Activated naive CD8-positive, alpha-beta T cell treated with anti-CD3 and anti-CD28 coated beads for 36 hours (primary cell): ENCODE results near the gene CLK1. TPM values are rescaled to one million over a fixed set of nuclear protein-coding genes. Genes with fewer than 3 reads are reported as not detected.
A peak's percentile ranks its signal among the peaks of the same experiment; 100 is the strongest.
"Not testable (repeated sequence)": the region's sequence is repeated elsewhere in the genome, so short reads cannot be mapped to it uniquely, and the experiment has no call there.

Experiments
- DNase-seq: peaks from one replicate; pipeline ENCODE4 v3.0.0; 2021
- H3K27ac Mint-ChIP-seq: one replicate; pipeline ENCODE4 v1.8.0; 2022; ENCODE audit warnings: mild to moderate bottlenecking, moderate library complexity, mixed read lengths
- H3K27me3 Mint-ChIP-seq: one replicate; pipeline ENCODE4 v1.8.0; 2022; ENCODE audit warnings: mild to moderate bottlenecking, mixed read lengths
- H3K36me3 Mint-ChIP-seq: one replicate; pipeline ENCODE4 v1.8.0; 2021; ENCODE audit warnings: mild to moderate bottlenecking, mixed read lengths
- H3K4me1 Mint-ChIP-seq: one replicate; pipeline ENCODE4 v1.8.0; 2021; ENCODE audit warnings: mixed read lengths
- H3K4me3 Mint-ChIP-seq: one replicate; pipeline ENCODE4 v1.8.0; 2022; ENCODE audit warnings: mild to moderate bottlenecking, moderate library complexity, mixed read lengths
- H3K9me3 Mint-ChIP-seq: one replicate; pipeline ENCODE4 v1.8.0; 2022; ENCODE audit warnings: mixed read lengths
- total RNA-seq, 2 experiments: library from RNA; stranded (reverse); gene quantifications; one replicate each; pipeline ENCODE4 v1.2.3, GENCODE V29; 2021

Gene CLK1
- total RNA-seq: 10 to 100 TPM; 64.5 to 70.2 TPM

DNA sequence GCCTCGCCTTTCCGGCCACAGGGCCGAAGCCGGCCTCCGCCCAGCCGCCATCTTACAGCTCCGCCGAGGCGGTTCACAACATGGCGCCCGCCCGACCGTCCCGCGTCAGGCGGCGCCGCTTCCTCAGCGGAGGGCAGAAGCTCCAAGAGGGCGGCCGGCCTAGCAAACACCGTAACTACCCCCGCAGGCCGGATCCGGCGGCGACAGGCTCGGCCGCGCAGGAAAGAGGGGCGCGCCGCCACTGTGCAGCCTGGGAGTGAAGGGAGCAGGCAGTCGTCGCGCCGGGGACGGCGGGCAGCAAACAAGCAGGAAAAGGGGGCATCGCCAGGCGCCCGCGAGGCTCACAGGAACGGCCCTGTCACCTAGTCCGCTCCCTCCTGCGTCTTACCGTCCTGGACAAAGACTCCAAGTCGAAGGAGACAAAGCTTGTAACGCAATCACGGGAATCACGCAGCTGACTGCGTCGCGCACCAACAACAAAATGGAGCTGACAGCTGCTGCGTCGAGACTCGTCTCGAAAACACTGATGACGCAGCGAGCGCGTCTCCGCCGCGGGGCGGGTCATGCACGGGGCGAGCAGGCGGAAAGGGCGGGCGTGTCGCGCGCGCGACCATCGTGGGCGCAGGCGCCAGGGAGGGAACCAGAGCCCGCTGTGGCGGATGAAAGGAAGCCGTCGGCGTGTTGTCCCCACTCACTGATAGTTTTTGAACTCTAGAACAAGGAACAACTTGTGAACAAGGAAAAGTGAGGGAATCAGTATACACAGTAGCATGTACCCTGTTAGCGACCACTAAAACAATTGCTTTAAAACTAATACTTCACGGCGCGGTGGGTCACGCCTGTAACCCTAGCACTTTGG, at the start of gene CLK1:
CLK1 (minus strand) TSS at position 483 of the 859 bp plus-strand sequence. CDS start 2,796 bp downstream, outside the sequence.
- peaks cover 65% of the 10 kb centered on the region for H3K36me3 Mint-ChIP-seq
- peak; percentile 93 for DNase-seq
- peak within 1 kb of the TSS; percentile 95 for H3K27ac Mint-ChIP-seq
- no peaks in the 10 kb centered on the region for H3K27me3 Mint-ChIP-seq
- peak within 1 kb of the TSS; percentile 91 for H3K4me3 Mint-ChIP-seq
- peaks cover 24% of the 10 kb centered on the region for H3K4me1 Mint-ChIP-seq
- H3K9me3 Mint-ChIP-seq: no peaks in the 10 kb centered on the region

DNA sequence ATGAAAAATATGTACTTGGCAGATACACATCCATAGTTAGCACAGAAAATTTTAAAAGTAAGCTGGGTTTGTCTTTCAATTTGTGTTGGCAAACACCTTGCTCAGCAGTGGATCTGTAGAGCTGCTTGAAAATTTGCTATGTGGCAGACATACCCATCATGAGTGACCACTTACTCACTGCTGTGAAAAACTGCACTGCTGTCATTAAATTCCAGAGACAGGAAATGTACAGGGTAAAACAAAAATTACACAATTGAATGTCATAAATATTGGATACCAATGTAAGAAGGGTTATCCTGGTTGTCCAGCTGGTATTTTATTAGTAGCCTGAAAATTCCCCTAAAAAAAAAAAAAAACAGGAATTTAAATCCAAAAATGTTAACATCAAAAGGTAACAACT, 49.2 kb upstream of the CLK1 start:
- H3K36me3 Mint-ChIP-seq: peaks cover 11% of the 10 kb centered on the region
- no peak overlapping the region for H3K4me3 Mint-ChIP-seq
- H3K27me3 Mint-ChIP-seq: no peaks in the 10 kb centered on the region

DNA sequence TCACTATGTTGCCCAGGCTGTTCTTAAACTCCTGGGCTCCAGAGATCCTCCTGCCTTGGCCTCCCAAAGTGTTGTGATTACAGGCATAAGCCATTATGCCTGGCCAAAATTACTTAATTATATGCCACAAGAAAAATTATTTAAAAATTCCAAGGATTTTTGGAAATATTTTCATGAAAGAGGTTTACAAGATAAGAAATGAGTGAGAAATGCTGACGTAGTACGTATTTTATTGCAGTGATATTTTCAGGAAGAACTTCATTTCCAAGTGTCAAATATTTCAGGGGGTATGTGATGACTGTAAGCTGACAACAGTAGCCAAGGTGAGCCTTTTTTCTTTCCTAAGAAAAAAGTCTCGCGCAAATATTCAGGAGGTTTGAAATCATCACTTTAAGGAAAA, 45.5 kb upstream of the CLK1 start:
- H3K4me3 Mint-ChIP-seq: no peak overlapping the region
- no peaks in the 10 kb centered on the region for H3K4me1 Mint-ChIP-seq
- no peaks in the 10 kb centered on the region for H3K27me3 Mint-ChIP-seq
- peaks cover 13% of the 10 kb centered on the region for H3K36me3 Mint-ChIP-seq
- no peak overlapping the region for H3K27ac Mint-ChIP-seq
- DNase-seq: no peak
- no peaks in the 10 kb centered on the region for H3K9me3 Mint-ChIP-seq

More for the DNA sequence above, 49.2 kb upstream of the CLK1 start:
- Mint-ChIP-seq H3K27ac (no peak overlapping the region), H3K4me1 (no peaks in the 10 kb centered on the region), H3K9me3 (no peaks in the 10 kb centered on the region)
- DNase-seq: no peak

DNA sequence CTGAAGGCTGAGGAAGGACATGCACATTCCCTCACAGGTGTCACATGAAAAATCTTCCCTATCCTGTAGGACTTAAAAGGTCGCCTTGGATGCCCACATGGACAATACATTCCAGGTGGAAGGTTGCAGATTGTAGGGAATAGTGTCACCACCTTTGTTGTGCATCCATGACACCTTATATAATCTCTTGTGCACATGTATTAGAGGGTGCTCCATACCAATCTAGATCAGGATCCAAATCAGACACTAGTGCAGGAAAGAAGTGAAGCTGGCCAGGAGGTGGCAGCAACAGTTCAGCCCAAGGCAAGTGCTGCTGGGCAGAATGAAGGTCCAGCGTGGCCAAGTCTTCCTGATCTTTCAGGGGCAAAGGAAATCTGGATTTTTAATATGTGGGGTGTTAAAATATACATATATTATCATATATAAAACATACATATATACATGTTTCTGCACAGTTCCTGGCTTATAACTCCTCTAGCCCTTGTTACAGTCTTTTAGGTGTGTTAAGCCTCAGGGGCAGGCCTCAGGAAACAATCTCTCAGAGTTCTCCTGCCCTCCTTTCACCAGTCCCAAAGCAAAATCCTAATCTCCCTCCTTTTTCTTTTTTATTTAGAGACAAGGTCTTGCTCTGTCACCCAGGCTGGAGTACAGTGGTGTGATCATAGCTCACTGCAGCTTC, 41.3 kb upstream of the CLK1 start:
- Mint-ChIP-seq H3K4me1 (peaks cover 8% of the 10 kb centered on the region), H3K27ac (peak overlapping the region; percentile 1), H3K9me3 (no peaks in the 10 kb centered on the region), H3K36me3 (peaks cover 6% of the 10 kb centered on the region), H3K4me3 (no peak overlapping the region), H3K27me3 (no peaks in the 10 kb centered on the region)
- peak; percentile 30 for DNase-seq

DNA sequence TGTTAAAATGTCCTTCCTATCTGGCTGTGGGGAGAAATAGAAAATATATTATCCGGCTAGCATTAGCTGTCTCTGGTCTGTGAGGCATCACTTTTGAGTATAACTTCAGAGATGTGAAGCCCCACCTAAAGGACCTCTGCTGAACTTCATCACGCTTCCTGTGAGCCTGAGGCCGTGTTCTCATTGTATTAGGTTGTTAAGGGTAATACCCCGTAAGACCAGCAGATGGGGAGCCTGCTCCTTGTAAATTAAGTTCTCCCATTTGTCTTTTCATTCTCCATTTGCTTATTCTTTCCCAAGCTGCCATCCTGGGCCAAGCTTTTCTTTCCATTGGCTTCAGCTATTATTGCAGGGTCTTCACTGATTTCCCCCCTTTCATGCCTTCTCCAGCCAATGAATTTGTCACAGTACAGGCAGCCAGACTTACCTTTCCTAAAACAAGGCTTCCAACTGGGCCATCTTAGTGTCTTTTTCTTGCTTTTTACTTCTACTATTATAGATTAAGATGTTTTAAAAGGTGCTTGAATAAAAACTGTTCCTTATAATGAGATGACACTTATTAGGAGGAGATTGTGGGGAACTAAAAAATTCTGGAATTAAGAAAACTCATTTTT, 37.1 kb upstream of the CLK1 start:
- Mint-ChIP-seq H3K36me3 (peaks cover 5% of the 10 kb centered on the region), H3K27me3 (no peaks in the 10 kb centered on the region), H3K27ac (peak overlapping the region; percentile 70), H3K4me1 (peaks cover 15% of the 10 kb centered on the region), H3K9me3 (no peaks in the 10 kb centered on the region), H3K4me3 (no peak overlapping the region)
- peak; percentile 60 for DNase-seq

DNA sequence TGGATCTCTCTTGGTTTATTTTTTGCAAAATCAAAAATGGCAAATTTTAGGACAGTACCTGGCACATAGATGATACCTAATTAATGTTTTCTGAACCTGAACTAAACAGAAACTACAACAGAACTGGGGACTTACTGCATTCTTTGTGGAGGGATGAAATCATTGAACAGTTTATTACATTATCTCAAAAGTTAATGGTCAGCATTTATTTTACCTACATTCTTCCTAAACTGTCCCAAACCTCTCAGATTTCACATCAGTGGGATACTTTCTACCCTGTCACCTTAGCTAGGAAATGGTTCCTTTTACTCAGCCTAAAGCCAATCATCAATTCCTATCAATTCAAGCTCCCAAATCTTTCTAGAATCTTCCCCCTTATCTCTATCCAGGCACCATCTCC, 35.0 kb upstream of the CLK1 start:
- peak overlapping the region; percentile 9 for H3K27ac Mint-ChIP-seq
- peaks cover 15% of the 10 kb centered on the region for H3K4me1 Mint-ChIP-seq
- no peaks in the 10 kb centered on the region for H3K27me3 Mint-ChIP-seq
- peaks cover 7% of the 10 kb centered on the region for H3K36me3 Mint-ChIP-seq
- no peak for DNase-seq
- no peak overlapping the region for H3K4me3 Mint-ChIP-seq
- H3K9me3 Mint-ChIP-seq: no peaks in the 10 kb centered on the region

DNA sequence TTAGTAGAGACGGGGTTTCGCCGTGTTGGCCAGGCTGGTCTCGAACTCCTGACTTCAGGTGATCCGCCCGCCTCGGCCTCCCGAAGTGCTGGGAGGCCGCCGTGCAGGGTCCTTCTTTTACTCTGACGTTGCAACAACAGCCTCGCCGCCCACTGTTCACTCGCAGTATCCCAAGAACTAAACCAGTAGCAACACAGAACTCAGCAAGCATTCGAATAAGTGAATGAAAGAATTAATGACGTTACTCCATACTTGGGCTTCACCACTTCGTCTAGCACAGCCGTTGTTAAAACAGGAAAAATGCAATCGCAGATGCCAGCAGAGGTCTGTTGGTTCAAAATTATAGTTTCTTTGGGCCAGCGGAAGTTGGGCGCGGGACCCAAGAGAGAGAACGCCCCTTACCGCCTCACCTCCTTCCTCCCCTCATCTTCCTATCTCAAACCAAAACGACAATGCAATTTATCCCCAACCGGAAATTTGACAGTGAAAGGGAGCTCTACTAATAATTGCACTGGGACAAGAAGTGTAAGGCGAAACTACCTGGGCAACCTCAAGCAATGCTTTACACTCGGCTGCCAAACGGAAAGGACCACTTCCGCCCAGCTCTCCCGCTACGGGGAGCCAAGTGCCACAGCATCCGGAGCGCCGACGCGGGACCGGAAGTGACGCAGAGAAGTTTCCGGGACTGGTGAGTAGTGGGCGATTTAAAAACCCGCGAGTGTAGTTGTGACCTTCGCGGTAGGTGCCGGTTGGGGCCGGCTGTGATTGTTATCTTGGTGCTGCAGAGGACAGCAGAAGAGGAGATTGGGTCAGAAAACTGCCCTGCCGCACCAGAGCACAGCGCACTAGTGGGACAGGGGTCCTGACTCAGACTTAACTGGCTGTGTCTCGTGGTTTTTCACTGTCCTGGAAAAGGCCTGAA, 24.5 kb upstream of the CLK1 start, which contains the start of the genes NIF3L1 and PPIL3:
NIF3L1 (plus strand) TSS at position 668 of the 922 bp plus-strand sequence. CDS start 2,573 bp downstream, outside the sequence.
PPIL3 (minus strand) TSS at position 374 of the 922 bp plus-strand sequence. CDS start 1,462 bp downstream, outside the sequence.
- DNase-seq: peak; percentile 98
- Mint-ChIP-seq H3K4me1 (peaks cover 46% of the 10 kb centered on the region), H3K27ac (peak within 1 kb of the TSS; percentile 100)

DNA sequence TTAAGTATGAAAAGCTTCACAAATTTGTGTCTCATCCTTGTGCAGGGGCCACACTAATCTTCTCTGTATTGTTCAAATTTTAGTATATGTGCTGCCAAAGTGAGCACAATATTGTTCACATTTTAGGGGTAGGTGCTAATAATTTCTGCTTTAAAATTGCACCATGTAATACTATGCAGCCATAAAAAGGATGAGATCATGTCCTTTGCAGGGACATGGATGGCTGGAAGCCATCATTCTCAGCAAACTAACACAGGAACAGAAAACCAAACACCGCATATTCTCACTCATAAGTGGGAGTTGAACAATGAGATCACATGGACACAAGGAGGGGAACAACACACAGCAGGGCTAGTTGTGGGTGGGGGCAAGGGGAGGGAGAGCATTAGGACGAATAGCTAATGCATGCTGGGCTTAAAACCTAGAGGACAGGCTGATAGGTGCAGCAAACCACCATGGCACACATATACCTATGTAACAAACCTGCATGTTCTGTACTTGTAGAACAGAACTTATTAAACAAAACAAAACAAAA, 17.3 kb upstream of the CLK1 start:
- H3K27ac Mint-ChIP-seq, H3K27me3 Mint-ChIP-seq, H3K9me3 Mint-ChIP-seq, H3K4me3 Mint-ChIP-seq, DNase-seq: not testable (repeated sequence)
- Mint-ChIP-seq H3K4me1 (peaks cover 13% of the 10 kb centered on the region), H3K36me3 (peaks cover 29% of the 10 kb centered on the region)

More for the DNA sequence above, 24.5 kb upstream of the CLK1 start, which contains the start of the genes NIF3L1 and PPIL3:
- H3K27me3 Mint-ChIP-seq: no peaks in the 10 kb centered on the region
- peak within 1 kb of the TSS; percentile 98 for H3K4me3 Mint-ChIP-seq
- H3K9me3 Mint-ChIP-seq: no peaks in the 10 kb centered on the region
- peaks cover 39% of the 10 kb centered on the region for H3K36me3 Mint-ChIP-seq

DNA sequence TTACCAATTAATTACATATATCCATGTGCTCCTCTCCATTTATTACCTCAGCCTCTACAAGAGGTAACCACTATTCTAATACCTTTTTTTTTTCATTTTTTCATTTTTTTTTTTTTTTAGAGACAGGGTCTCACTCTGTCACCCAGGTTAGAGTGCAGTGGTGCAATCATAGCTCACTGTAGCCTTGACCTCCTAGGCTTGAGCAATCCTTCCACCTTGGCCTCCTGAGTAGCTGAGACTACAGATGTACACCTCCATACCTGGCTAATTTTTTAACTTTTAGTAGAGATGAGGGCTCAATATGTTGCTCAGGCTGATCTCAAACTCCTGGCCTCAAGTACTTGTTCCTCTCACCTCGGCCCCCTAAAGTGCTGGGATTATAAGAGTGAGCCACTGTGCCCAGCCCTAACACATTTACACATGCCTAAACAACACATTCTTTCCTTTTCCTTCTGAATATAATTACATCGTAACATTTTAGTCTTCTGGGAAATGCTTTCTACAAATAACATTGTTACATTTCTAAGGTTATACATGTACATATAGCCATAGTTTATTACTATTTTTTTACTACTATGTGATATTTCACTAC, 13.9 kb upstream of the CLK1 start:
- no peak overlapping the region for H3K4me3 Mint-ChIP-seq
- no peaks in the 10 kb centered on the region for H3K27me3 Mint-ChIP-seq
- H3K27ac Mint-ChIP-seq: no peak overlapping the region
- no peaks in the 10 kb centered on the region for H3K9me3 Mint-ChIP-seq
- peaks cover 32% of the 10 kb centered on the region for H3K36me3 Mint-ChIP-seq
- no peak for DNase-seq
- peaks cover 6% of the 10 kb centered on the region for H3K4me1 Mint-ChIP-seq

DNA sequence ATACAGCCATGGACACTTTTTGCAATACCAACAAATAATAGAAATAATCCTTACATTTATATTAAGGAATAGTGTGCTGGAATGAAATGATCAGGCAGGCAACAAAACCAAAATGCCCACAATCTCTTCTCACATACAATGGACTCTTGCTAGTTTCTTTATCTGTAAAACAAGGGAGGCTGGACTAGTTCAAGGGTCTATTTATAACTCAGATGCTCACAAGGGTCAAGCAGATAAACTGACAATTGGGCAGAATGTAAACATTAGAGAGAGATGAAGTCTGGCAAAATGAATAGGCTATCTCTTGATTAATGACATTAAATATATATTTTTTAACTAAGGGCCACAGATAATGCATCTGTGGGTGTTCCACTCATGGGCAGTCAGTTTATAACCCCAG, 13.0 kb upstream of the CLK1 start:
- no peaks in the 10 kb centered on the region for H3K9me3 Mint-ChIP-seq
- H3K27ac Mint-ChIP-seq: no peak overlapping the region
- no peaks in the 10 kb centered on the region for H3K27me3 Mint-ChIP-seq
- H3K4me3 Mint-ChIP-seq: no peak overlapping the region
- H3K4me1 Mint-ChIP-seq: peaks cover 4% of the 10 kb centered on the region
- DNase-seq: no peak
- peaks cover 34% of the 10 kb centered on the region for H3K36me3 Mint-ChIP-seq

DNA sequence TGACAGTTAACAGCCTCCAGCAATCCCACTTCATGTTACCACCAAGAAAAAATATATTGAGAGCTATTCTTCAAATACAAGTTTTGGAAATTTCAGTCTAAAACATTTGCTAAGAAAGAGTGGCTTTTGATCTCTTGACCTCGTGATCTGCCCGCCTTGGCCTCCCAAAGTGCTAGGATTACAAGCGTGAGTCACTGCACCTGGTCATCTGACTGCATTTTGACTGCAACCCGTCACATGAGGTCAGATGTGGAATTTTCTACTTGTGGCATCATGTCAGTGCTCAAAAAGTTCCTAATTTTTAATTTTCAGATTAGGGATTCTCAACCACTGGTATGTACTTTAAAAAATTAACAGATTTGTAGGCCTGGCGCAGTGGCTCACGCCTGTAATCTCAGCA, 9.1 kb upstream of the CLK1 start:
- Mint-ChIP-seq H3K27me3 (no peaks in the 10 kb centered on the region), H3K27ac (no peak overlapping the region), H3K4me1 (no peaks in the 10 kb centered on the region), H3K36me3 (peaks cover 41% of the 10 kb centered on the region), H3K4me3 (no peak overlapping the region), H3K9me3 (no peaks in the 10 kb centered on the region)
- DNase-seq: no peak

DNA sequence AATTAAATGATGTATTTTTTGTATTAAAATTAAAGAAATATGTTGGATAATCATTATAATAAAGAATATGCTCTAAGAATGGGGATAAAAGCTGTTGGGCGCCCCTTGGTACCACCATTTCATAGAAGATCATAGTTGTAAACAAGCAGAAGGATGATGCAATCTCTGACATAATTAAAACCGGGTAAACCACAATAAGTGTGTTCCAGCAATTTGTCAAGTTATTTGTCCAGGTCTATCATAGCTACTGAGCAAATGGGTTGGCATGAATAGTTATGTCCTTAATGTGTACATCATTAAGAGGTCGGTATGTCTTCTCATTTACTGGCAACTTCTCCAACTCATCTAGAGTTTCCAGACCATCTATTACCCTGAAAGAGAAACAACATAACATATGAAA, 6.7 kb upstream of the CLK1 start:
- H3K4me1 Mint-ChIP-seq: no peaks in the 10 kb centered on the region
- H3K36me3 Mint-ChIP-seq: peaks cover 43% of the 10 kb centered on the region
- no peak overlapping the region for H3K4me3 Mint-ChIP-seq
- no peaks in the 10 kb centered on the region for H3K27me3 Mint-ChIP-seq
- H3K9me3 Mint-ChIP-seq: no peaks in the 10 kb centered on the region
- H3K27ac Mint-ChIP-seq: peak overlapping the region; percentile 60
- no peak for DNase-seq

DNA sequence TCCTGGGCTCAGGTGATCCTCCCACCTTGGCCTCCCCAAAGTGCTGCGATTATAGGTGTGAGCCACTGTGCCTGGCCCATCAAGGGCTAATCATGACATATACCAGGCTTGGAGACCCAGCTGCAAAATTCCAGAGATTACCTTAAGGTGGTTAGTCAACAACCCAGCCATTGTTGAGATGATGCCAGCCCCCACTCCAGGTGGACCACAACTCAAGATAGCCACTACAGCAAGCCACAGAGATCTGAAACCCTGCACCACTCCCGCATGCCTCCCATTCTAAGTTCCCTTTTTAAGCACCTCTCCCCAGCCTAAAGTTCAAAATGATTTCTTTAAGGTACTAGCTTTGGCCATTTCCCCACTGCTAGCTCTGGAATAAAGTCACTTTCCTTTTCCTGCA, 4.6 kb upstream of the CLK1 start:
- no peaks in the 10 kb centered on the region for H3K27me3 Mint-ChIP-seq

DNA sequence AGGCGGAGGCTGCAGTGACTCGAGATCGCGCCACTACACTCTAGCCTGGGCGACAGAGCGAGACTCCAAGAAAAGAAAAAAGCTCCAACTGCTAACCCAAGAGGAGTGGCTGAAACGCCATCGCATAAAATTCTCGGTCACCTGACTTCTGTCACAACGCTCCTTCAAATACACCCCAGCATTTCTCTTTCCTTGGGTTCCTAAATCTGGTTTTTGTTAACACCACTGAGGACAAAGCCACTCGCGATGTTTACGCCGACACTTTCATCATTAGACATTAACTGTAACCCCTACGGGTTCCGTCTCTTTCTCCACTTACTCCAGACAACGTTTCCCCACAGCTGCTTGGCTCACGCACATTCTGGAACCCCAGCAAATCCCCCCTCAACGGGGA, 679 bp downstream of the CLK1 start:
- Mint-ChIP-seq H3K4me3 (peak overlapping the region; percentile 91), H3K27ac (peak overlapping the region; percentile 95), H3K9me3 (no peaks in the 10 kb centered on the region), H3K36me3 (peaks cover 65% of the 10 kb centered on the region), H3K27me3 (no peaks in the 10 kb centered on the region), H3K4me1 (peaks cover 28% of the 10 kb centered on the region)
- DNase-seq: no peak

More for the DNA sequence above, 4.6 kb upstream of the CLK1 start:
- Mint-ChIP-seq H3K27ac (no peak overlapping the region), H3K36me3 (peaks cover 40% of the 10 kb centered on the region), H3K4me1 (peaks cover 7% of the 10 kb centered on the region), H3K4me3 (no peak overlapping the region), H3K9me3 (no peaks in the 10 kb centered on the region)
- no peak for DNase-seq
